KMS-11 (cell line): Measurements from ENCODE around the gene MAML3.

Experiments
- H2AFZ ChIP-seq: fragments of 200-600 bp; sonication (generic); 2 replicates; pipeline ENCODE4 v1.6.1; 2016; ENCODE audit warnings: antibody characterized with exemption, mixed run types, low read depth
- H3K27ac ChIP-seq: fragments of 200-600 bp; sonication (generic); 2 replicates; pipeline ENCODE4 v1.6.1; 2016; ENCODE audit warnings: mild to moderate bottlenecking, mixed run types
- H3K27me3 ChIP-seq: fragments of 200-600 bp; sonication (generic); 2 replicates; pipeline ENCODE4 v1.6.1; 2017; ENCODE audit warnings: mild to moderate bottlenecking, low read depth, mixed run types, moderate library complexity; ENCODE audit not compliant: insufficient read depth
- H3K36me3 ChIP-seq: fragments of 200-600 bp; sonication (generic); 2 replicates; pipeline ENCODE4 v1.6.1; 2017; ENCODE audit warnings: mild to moderate bottlenecking, mixed run types; ENCODE audit not compliant: insufficient read depth
- H3K4me1 ChIP-seq: fragments of 200-600 bp; sonication (generic); 2 replicates; pipeline ENCODE4 v1.6.1; 2016; ENCODE audit warnings: mild to moderate bottlenecking, low read depth, mixed run types; ENCODE audit not compliant: poor library complexity, severe bottlenecking
- H3K4me2 ChIP-seq: fragments of 200-600 bp; sonication (generic); 2 replicates; pipeline ENCODE4 v1.7.0; 2016; ENCODE audit warnings: mild to moderate bottlenecking, mixed run types
- H3K4me3 ChIP-seq: fragments of 200-600 bp; sonication (generic); IDR thresholded peaks from 2 replicates; pipeline ENCODE4 v1.6.1; 2017; ENCODE audit warnings: low read depth, low read length, mixed read lengths; ENCODE audit not compliant: insufficient read depth
- H3K79me2 ChIP-seq: fragments of 200-600 bp; sonication (generic); 2 replicates; pipeline ENCODE4 v1.6.1; 2016; ENCODE audit warnings: low read depth, mixed run types; ENCODE audit not compliant: insufficient read depth
- H3K9ac ChIP-seq: fragments of 200-600 bp; sonication (generic); 2 replicates; pipeline ENCODE4 v1.6.1; 2016; ENCODE audit warnings: mild to moderate bottlenecking, mixed run types
- H4K20me1 ChIP-seq: fragments of 200-600 bp; sonication (generic); 2 replicates; pipeline ENCODE4 v1.6.1; 2016; ENCODE audit warnings: mild to moderate bottlenecking, mixed run types; ENCODE audit not compliant: insufficient read depth
- CTCF ChIP-seq: fragments of 200-600 bp; sonication (generic); conservative IDR thresholded peaks from 2 replicates; pipeline ENCODE4 v1.6.1; 2017; ENCODE audit warnings: low read depth, mild to moderate bottlenecking, antibody characterized with exemption, low read length, moderate library complexity, mixed read lengths

The MAML3 gene

DNA sequence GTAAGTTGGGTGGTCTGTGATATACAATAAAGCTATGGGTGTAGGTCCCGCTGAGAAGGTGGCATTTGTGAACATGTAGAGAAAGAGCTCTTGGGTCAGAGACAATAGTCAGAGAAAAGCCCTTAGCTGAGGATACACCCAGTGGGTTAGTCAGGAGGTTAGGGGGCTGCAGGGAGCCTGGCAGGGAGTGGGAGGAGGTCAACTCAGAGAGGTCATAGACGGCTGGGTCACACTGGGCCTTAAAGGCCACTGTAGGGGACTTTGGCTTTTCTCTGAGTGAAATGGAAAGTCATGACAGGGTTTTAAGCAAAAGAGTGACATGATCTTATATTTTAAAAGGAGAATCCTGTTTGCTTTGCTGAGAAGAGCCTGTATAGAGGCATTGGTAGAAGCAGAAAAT lies 471.7 kb downstream of the MAML3 start:
- Histone ChIP-seq H3K4me3 (no peak overlapping the region), H3K79me2 (no peaks in the 10 kb centered on the region), H3K4me1 (no peaks in the 10 kb centered on the region), H3K36me3 (no peaks in the 10 kb centered on the region), H3K9ac (no peak overlapping the region), H2AFZ (no peak overlapping the region), H4K20me1 (no peaks in the 10 kb centered on the region), H3K4me2 (no peak overlapping the region), H3K27me3 (no peaks in the 10 kb centered on the region), H3K27ac (no peak overlapping the region)
- TF ChIP-seq CTCF = no peak

DNA sequence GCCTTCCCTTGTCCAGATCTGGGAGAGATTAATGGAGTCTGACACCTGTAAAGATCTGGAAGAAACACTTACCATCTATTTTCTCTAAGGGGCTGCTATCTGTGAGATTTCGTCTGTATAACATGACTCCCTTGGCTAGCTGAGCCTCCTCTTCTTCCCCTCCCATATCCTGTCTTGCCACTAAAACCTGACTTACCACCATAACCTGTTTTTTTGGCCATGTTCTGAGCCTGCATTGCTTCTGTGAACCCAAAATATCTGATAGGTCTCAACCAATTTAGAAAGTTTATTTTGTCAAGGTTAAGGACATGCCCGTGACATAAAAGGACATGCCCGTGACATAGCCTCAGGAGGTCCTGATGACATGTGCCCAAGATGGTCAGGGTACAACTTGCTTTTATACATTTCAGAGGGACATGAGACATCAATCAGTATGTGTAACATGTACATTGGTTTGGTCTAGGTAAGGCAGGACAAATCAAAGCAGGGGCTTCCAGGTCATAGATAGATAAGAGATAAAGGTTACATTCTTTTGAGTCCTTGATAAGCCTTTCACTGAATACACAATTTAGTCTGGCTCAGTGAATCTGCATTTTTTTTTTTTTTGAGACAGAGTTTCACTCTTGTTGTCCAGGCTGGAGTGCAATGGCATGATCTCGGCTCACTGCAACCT lies 476.9 kb downstream of the MAML3 start:
- no peak overlapping the region for H2AFZ ChIP-seq
- no peak for TF ChIP-seq CTCF
- H3K27me3 ChIP-seq = no peaks in the 10 kb centered on the region
- H4K20me1 ChIP-seq = no peaks in the 10 kb centered on the region
- H3K9ac ChIP-seq = no peak overlapping the region
- no peaks in the 10 kb centered on the region for H3K79me2 ChIP-seq
- no peak overlapping the region for H3K4me2 ChIP-seq
- H3K4me3 ChIP-seq = no peak overlapping the region
- H3K36me3 ChIP-seq = no peaks in the 10 kb centered on the region
- no peak overlapping the region for H3K27ac ChIP-seq
- H3K4me1 ChIP-seq = no peaks in the 10 kb centered on the region

DNA sequence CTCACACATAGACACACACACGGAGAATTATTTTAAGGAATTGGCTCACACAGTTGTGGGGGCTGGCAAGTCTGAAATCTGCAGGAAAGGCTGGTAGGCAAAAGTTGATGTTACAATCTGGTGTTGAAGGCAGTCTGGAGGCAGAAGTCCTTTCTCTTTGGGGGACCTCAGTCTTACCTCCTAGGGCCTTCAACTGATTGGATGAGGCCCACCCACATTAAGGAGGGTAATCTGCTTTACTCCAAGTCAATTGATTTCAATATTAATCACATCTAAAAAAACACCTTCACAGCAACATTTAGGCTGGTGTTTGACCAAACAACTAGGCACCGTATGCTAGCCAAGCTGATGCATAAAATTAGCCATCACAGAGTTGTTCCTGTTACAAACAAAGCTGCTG lies 477.6 kb downstream of the MAML3 start:
- Histone ChIP-seq H2AFZ (no peak overlapping the region), H3K27me3 (no peaks in the 10 kb centered on the region), H3K9ac (no peak overlapping the region), H3K79me2 (no peaks in the 10 kb centered on the region), H3K4me2 (no peak overlapping the region), H4K20me1 (no peaks in the 10 kb centered on the region), H3K27ac (no peak overlapping the region), H3K4me1 (no peaks in the 10 kb centered on the region), H3K4me3 (no peak overlapping the region), H3K36me3 (no peaks in the 10 kb centered on the region)
- TF ChIP-seq CTCF = no peak

- no peaks in the 10 kb centered on the region for H3K4me1 ChIP-seq
- TF ChIP-seq CTCF = no peak
- H4K20me1 ChIP-seq = no peaks in the 10 kb centered on the region
- no peaks in the 10 kb centered on the region for H3K27me3 ChIP-seq
- no peak overlapping the region for H3K4me2 ChIP-seq
- no peak overlapping the region for H2AFZ ChIP-seq
- H3K27ac ChIP-seq = no peak overlapping the region
- H3K4me3 ChIP-seq = no peak overlapping the region
- no peaks in the 10 kb centered on the region for H3K79me2 ChIP-seq
- no peaks in the 10 kb centered on the region for H3K36me3 ChIP-seq
- no peak overlapping the region for H3K9ac ChIP-seq
Measured at GRCh38 chr4:139675651-139676050, 478.3 kb downstream of the MAML3 start.
